Measurements from ENCODE around the gene APLNR.

The APLNR gene

GRCh38 chr11:57251037-57251436 is 14.0 kb upstream of the APLNR start:
- DNase-seq, result no peak

- no peak for DNase-seq
Observed at GRCh38 chr11:57249384-57250319, 12.6 kb upstream of the APLNR start.

GRCh38 chr11:57248780-57249383 is 11.8 kb upstream of the APLNR start:
- no peak for DNase-seq

- DNase-seq, result no peak
Observed at GRCh38 chr11:57244911-57245310, 7.9 kb upstream of the APLNR start.

GRCh38 chr11:57241353-57241972 is 4.4 kb upstream of the APLNR start:
- no peak for DNase-seq

- DNase-seq, result no peak
Observed at GRCh38 chr11:57240757-57241156, 3.7 kb upstream of the APLNR start.

GRCh38 chr11:57240007-57240406 is 3.0 kb upstream of the APLNR start:
- no peak for DNase-seq

GRCh38 chr11:57239348-57239747 is 2.3 kb upstream of the APLNR start:
- no peak for DNase-seq

GRCh38 chr11:57235761-57236703 is 1.0 kb downstream of the APLNR start:
- DNase-seq, result no peak

- no peak for DNase-seq
Observed at GRCh38 chr11:57233702-57234101, 3.3 kb downstream of the APLNR start.

GRCh38 chr11:57231539-57232253 is 5.4 kb downstream of the APLNR start:
- DNase-seq, result no peak

GRCh38 chr11:57230791-57231538 is 6.1 kb downstream of the APLNR start:
- DNase-seq, result no peak

GRCh38 chr11:57230316-57230715 is 6.7 kb downstream of the APLNR start:
- no peak for DNase-seq

GRCh38 chr11:57228600-57228999 is 8.4 kb downstream of the APLNR start:
- no peak for DNase-seq

- DNase-seq, result no peak
Observed at GRCh38 chr11:57224537-57224936, 12.5 kb downstream of the APLNR start.

GRCh38 chr11:57224128-57224527 is 12.9 kb downstream of the APLNR start:
- DNase-seq, result no peak

GRCh38 chr11:57223601-57224000 is 13.4 kb downstream of the APLNR start:
- DNase-seq, result no peak

GRCh38 chr11:57222239-57222638 is 14.8 kb downstream of the APLNR start:
- DNase-seq, result no peak

GRCh38 chr11:57219021-57219627 is 17.9 kb downstream of the APLNR start:
- no peak for DNase-seq

GRCh38 chr11:57217053-57217452 is 20.0 kb downstream of the APLNR start:
- DNase-seq, result no peak

GRCh38 chr11:57216463-57216862 is 20.6 kb downstream of the APLNR start:
- DNase-seq, result no peak

Measured in CD4-positive, alpha-beta T cell treated with Interleukin-15 for 1 hour (primary cell).